Left renal pelvis (tissue), 4 donors: ENCODE results near the gene PGK2. TPM values are rescaled to one million over a fixed set of nuclear protein-coding genes. Genes with fewer than 3 reads are reported as not detected.
"Not testable (repeated sequence)": the region's sequence is repeated elsewhere in the genome, so short reads cannot be mapped to it uniquely, and the experiment has no call there.

ENCODE experiments used
- DNase-seq, 4 donors: peaks; one replicate each; pipeline ENCODE4 v3.0.0-alpha.2; 2013; ENCODE audit warnings: low read depth in 4 of 4, low spot score in 3 of 4
- polyA plus RNA-seq, 4 donors: library from polyadenylated mRNA; unstranded; fragments of 120-200 nt; gene quantifications; one replicate each; pipeline ENCODE4 v1.2.1, GENCODE V29; 2013; ENCODE audit not compliant: insufficient read length in 4 of 4

Gene PGK2
- polyA plus RNA-seq = not detected

- no peak for DNase-seq
Observed at GRCh38 chr6:49787176-49787575, at the start of gene PGK2. TSS of gene PGK2 (minus strand) at chr6:49787285. CDS start at chr6:49787187, 98 bp downstream.

- no peak for DNase-seq
Observed at GRCh38 chr6:49835140-49835539, 48.1 kb upstream of the PGK2 start.

- no peak for DNase-seq
Observed at GRCh38 chr6:49833386-49833785, 46.3 kb upstream of the PGK2 start.

GRCh38 chr6:49826743-49827406, 39.8 kb upstream of the PGK2 start:
- DNase-seq = no peak

GRCh38 chr6:49815166-49815565, 28.1 kb upstream of the PGK2 start:
- DNase-seq = no peak

GRCh38 chr6:49813248-49813647, 26.2 kb upstream of the PGK2 start:
- DNase-seq = no peak

- no peak for DNase-seq
Observed at GRCh38 chr6:49806145-49806544, 19.1 kb upstream of the PGK2 start.

GRCh38 chr6:49805246-49805645, 18.2 kb upstream of the PGK2 start:
- no peak for DNase-seq

- DNase-seq = no peak
Observed at GRCh38 chr6:49801525-49801924, 14.4 kb upstream of the PGK2 start.

- no peak for DNase-seq
Observed at GRCh38 chr6:49799090-49799489, 12.0 kb upstream of the PGK2 start.

- DNase-seq = not testable (repeated sequence)
Observed at GRCh38 chr6:49796842-49797455, 9.9 kb upstream of the PGK2 start.

GRCh38 chr6:49790341-49790740, 3.3 kb upstream of the PGK2 start:
- no peak for DNase-seq

GRCh38 chr6:49784272-49784671, 2.8 kb downstream of the PGK2 start:
- DNase-seq = no peak

GRCh38 chr6:49782725-49783124, 4.4 kb downstream of the PGK2 start:
- no peak for DNase-seq

- DNase-seq = no peak
Observed at GRCh38 chr6:49782293-49782692, 4.8 kb downstream of the PGK2 start.

- DNase-seq = no peak
Observed at GRCh38 chr6:49776444-49776843, 10.6 kb downstream of the PGK2 start.

- DNase-seq = no peak
Observed at GRCh38 chr6:49775043-49775442, 12.0 kb downstream of the PGK2 start.

- DNase-seq = no peak
Observed at GRCh38 chr6:49772285-49772684, 14.8 kb downstream of the PGK2 start.

- DNase-seq = no peak
Observed at GRCh38 chr6:49766762-49767161, 20.3 kb downstream of the PGK2 start.

GRCh38 chr6:49764571-49765236, 22.4 kb downstream of the PGK2 start:
- no peak for DNase-seq

- no peak for DNase-seq
Observed at GRCh38 chr6:49744259-49744658, 42.8 kb downstream of the PGK2 start, which contains the start of gene CRISP3. TSS of gene CRISP3 (minus strand) at chr6:49744388. CDS start at chr6:49744367, 21 bp downstream.

GRCh38 chr6:49743429-49743828, 43.7 kb downstream of the PGK2 start:
- no peak for DNase-seq
